ENCODE results near the gene CTSV.
"Not testable (repeated sequence)": the region's sequence is repeated elsewhere in the genome, so short reads cannot be mapped to it uniquely, and the experiment has no call there.

DNA sequence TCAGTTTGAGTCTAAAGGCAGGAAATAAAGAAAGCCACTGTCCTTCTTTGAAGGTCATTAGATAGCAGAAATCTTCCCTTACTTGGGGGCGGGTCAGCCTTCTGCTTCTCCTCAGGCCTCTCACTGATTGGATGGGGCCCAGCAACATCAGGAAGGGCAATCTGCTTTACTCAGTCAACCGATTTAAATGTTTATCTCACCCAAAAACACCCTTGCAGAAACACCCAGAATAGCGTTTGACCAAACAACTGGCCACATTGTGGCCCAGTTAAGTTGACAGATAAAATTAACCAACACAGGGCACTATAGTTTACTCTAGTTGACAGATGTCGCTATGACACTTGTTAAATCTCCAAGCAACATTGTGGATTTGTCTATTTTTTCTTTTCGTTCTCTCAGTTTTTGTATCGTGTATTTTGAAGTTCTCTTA lies 45.6 kb upstream of the CTSV start:
- TF ChIP-seq, protein P1, sequence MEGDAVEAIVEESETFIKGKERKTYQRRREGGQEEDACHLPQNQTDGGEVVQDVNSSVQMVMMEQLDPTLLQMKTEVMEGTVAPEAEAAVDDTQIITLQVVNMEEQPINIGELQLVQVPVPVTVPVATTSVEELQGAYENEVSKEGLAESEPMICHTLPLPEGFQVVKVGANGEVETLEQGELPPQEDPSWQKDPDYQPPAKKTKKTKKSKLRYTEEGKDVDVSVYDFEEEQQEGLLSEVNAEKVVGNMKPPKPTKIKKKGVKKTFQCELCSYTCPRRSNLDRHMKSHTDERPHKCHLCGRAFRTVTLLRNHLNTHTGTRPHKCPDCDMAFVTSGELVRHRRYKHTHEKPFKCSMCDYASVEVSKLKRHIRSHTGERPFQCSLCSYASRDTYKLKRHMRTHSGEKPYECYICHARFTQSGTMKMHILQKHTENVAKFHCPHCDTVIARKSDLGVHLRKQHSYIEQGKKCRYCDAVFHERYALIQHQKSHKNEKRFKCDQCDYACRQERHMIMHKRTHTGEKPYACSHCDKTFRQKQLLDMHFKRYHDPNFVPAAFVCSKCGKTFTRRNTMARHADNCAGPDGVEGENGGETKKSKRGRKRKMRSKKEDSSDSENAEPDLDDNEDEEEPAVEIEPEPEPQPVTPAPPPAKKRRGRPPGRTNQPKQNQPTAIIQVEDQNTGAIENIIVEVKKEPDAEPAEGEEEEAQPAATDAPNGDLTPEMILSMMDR (IDR thresholded peaks at IDR 0.05) = not testable (repeated sequence)
- TF ChIP-seq POLR2A, POLR2AphosphoS5 (IDR thresholded peaks at IDR 0.05): not testable (repeated sequence)
